H1 (cell line): Measurements from ENCODE around the gene PEAK3. TPM values are rescaled to one million over a fixed set of nuclear protein-coding genes. Genes with fewer than 3 reads are reported as not detected.

Experiments
- CTCF ChIA-PET: fragments of 300-600 bp; sonication (Branson Sonifier 250); formaldehyde crosslinking; loops from one replicate; lab custom pipeline; 2021; ENCODE audit not compliant: partially characterized antibody; lab: Charles Lee
- POLR2A ChIA-PET: fragments of 300-600 bp; sonication (Branson Sonifier 250); formaldehyde crosslinking; loops from one replicate; lab custom pipeline; 2021; ENCODE audit warnings: inconsistent platforms; ENCODE audit not compliant: partially characterized antibody; lab: Charles Lee
- DNase-seq, 2 experiments: peaks; one replicate each; pipeline versions ENCODE4 v3.0.0 to v3.0.0-alpha.2; 2010 to 2022; ENCODE audit warnings: low spot score in 2 of 2, low read depth in 1 of 2, mixed read lengths in 1 of 2
- FAIRE-seq: peaks from 2 replicates; lab custom pipeline; 2011; peaks lifted over from hg19 to GRCh38; lab: Jason Lieb, UNC
- H2AFZ ChIP-seq: 2 replicates; pipeline ENCODE4 v1.8.1; 2012; ENCODE audit warnings: low read length, inconsistent platforms
- H2AK5ac ChIP-seq: 2 replicates; pipeline ENCODE4 v1.6.1; 2013; ENCODE audit warnings: low read depth, low read length
- H2BK120ac ChIP-seq: replicated peaks from 2 replicates; pipeline ENCODE3; 2013; ENCODE audit warnings: low read depth, low read length, inconsistent platforms
- H2BK12ac ChIP-seq: 2 replicates; pipeline ENCODE4 v1.6.1; 2013; ENCODE audit warnings: low read depth, low read length
- H2BK15ac ChIP-seq: 2 replicates; pipeline ENCODE4 v1.6.1; 2013; ENCODE audit warnings: low read length
- H2BK20ac ChIP-seq: 2 replicates; pipeline ENCODE4 v1.6.1; 2013; ENCODE audit warnings: low read length
- H2BK5ac ChIP-seq: 2 replicates; pipeline ENCODE4 v1.6.1; 2013; ENCODE audit warnings: low read depth, low read length
- H3K14ac ChIP-seq: 2 replicates; pipeline ENCODE4 v1.6.1; 2013; ENCODE audit warnings: inconsistent platforms; ENCODE audit not compliant: insufficient read length
- H3K18ac ChIP-seq: 2 replicates; pipeline ENCODE4 v1.6.1; 2013; ENCODE audit warnings: low read length; ENCODE audit errors: extremely low read depth
- H3K23ac ChIP-seq: 2 replicates; pipeline ENCODE4 v1.6.1; 2013; ENCODE audit warnings: inconsistent platforms; ENCODE audit not compliant: insufficient read length
- H3K23me2 ChIP-seq: 2 replicates; pipeline ENCODE4 v1.6.1; 2013; ENCODE audit warnings: low read depth, low read length
- H3K27ac ChIP-seq: 2 replicates; pipeline ENCODE4 v1.6.1; 2011; ENCODE audit warnings: low read depth, low read length, inconsistent platforms
- H3K27me3 ChIP-seq, 4 experiments: replicated peaks in 1 of 4; 1 replicate in 1 of 4; 2 replicates in 3 of 4; pipeline versions ENCODE4 v1.6.1 to v1.8.1; 2011 to 2013; ENCODE audit warnings: low read length in 3 of 4, mild to moderate bottlenecking in 3 of 4, inconsistent platforms in 2 of 4, mixed read lengths in 2 of 4, moderate library complexity in 1 of 4; ENCODE audit not compliant: control insufficient read depth in 3 of 4, insufficient read depth in 3 of 4; ENCODE audit errors: extremely low read depth in 1 of 4
- H3K36me3 ChIP-seq, 4 experiments: 2 replicates each; pipeline versions ENCODE4 v1.6.1 to v1.8.1; 2011 to 2013; ENCODE audit warnings: mild to moderate bottlenecking in 4 of 4, low read length in 3 of 4, moderate library complexity in 2 of 4, control low read depth in 1 of 4, inconsistent platforms in 1 of 4; ENCODE audit not compliant: insufficient read depth in 4 of 4, control insufficient read depth in 2 of 4
- H3K4ac ChIP-seq: replicated peaks from 2 replicates; pipeline ENCODE3; 2013; ENCODE audit warnings: low read length, low read depth, mixed read lengths, inconsistent platforms; ENCODE audit not compliant: insufficient read length
- H3K4me1 ChIP-seq, 4 experiments: replicated peaks in 1 of 4; 1 replicate in 1 of 4; 2 replicates in 3 of 4; pipeline versions ENCODE4 v1.6.1 to v1.8.1; 2011 to 2013; ENCODE audit warnings: low read length in 3 of 4, inconsistent platforms in 2 of 4, mixed read lengths in 1 of 4; ENCODE audit not compliant: insufficient read depth in 4 of 4, control insufficient read depth in 3 of 4
- H3K4me2 ChIP-seq, 2 experiments: 2 replicates each; pipeline versions ENCODE4 v1.6.1 to v1.8.1; 2011 to 2013; ENCODE audit warnings: low read depth in 2 of 2, low read length in 2 of 2, control low read depth in 1 of 2, inconsistent platforms in 1 of 2, mild to moderate bottlenecking in 1 of 2; ENCODE audit not compliant: insufficient read depth in 1 of 2
- H3K4me3 ChIP-seq, 4 experiments: fragments of 200-600, 300-600 bp in 1 of 4; sonication (generic), shearing (Covaris generic), sonication (Bioruptor Twin) in 1 of 4; 2 replicates each; pipeline versions ENCODE4 v1.5.1 to v1.8.1; 2011 to 2016; ENCODE audit warnings: low read length in 4 of 4, low read depth in 3 of 4, control low read depth in 2 of 4, inconsistent platforms in 2 of 4, mild to moderate bottlenecking in 2 of 4, mixed read lengths in 1 of 4, moderate library complexity in 1 of 4; ENCODE audit not compliant: insufficient read depth in 2 of 4; ENCODE audit errors: extremely low read depth in 1 of 4
- H3K56ac ChIP-seq: replicated peaks from 2 replicates; pipeline ENCODE3; 2013; ENCODE audit warnings: low read depth, mild to moderate bottlenecking, mixed read lengths, low read length, inconsistent platforms; ENCODE audit not compliant: insufficient read length
- H3K79me1 ChIP-seq: 2 replicates; pipeline ENCODE4 v1.6.1; 2013; ENCODE audit warnings: low read depth, low read length, control low read depth
- H3K79me2 ChIP-seq, 2 experiments: 2 replicates each; pipeline versions ENCODE4 v1.6.1 to v1.8.1; 2012 to 2013; ENCODE audit warnings: low read length in 2 of 2, mild to moderate bottlenecking in 2 of 2, inconsistent platforms in 1 of 2; ENCODE audit not compliant: insufficient read depth in 2 of 2, control insufficient read depth in 1 of 2
- H3K9ac ChIP-seq, 4 experiments: replicated peaks in 1 of 4; 1 replicate in 1 of 4; 2 replicates in 3 of 4; pipeline versions ENCODE4 v1.6.1 to v1.8.1; 2011 to 2013; ENCODE audit warnings: low read depth in 3 of 4, low read length in 3 of 4, control low read depth in 2 of 4, mild to moderate bottlenecking in 2 of 4, moderate library complexity in 2 of 4, inconsistent platforms in 1 of 4; ENCODE audit errors: extremely low read depth in 1 of 4
- H3K9me3 ChIP-seq, 2 experiments: 2 replicates each; pipeline versions ENCODE4 v1.6.1 to v1.8.1; 2012 to 2013; ENCODE audit warnings: mild to moderate bottlenecking in 2 of 2, moderate library complexity in 2 of 2, control low read depth in 1 of 2, inconsistent platforms in 1 of 2, low read depth in 1 of 2, low read length in 1 of 2, mixed read lengths in 1 of 2; ENCODE audit not compliant: insufficient read depth in 2 of 2
- H4K20me1 ChIP-seq, 2 experiments: replicated peaks in 1 of 2; 2 replicates each; pipeline versions ENCODE3 to v1.8.1; 2011 to 2013; ENCODE audit warnings: inconsistent platforms in 2 of 2, low read length in 2 of 2, mild to moderate bottlenecking in 1 of 2; ENCODE audit not compliant: insufficient read depth in 2 of 2, control insufficient read depth in 1 of 2
- H4K5ac ChIP-seq: 2 replicates; pipeline ENCODE4 v1.6.1; 2013; ENCODE audit warnings: low read length, low read depth, mixed read lengths, inconsistent platforms; ENCODE audit not compliant: insufficient read length
- H4K8ac ChIP-seq: 2 replicates; pipeline ENCODE4 v1.8.0; 2013; ENCODE audit warnings: mild to moderate bottlenecking, moderate library complexity, low read length, inconsistent platforms; ENCODE audit not compliant: insufficient read depth; ENCODE audit errors: extremely low read depth
- H4K91ac ChIP-seq: replicated peaks from 2 replicates; pipeline ENCODE3; 2013; ENCODE audit warnings: low read length, mixed read lengths, inconsistent platforms; ENCODE audit not compliant: insufficient read length
- BRCA1 ChIP-seq: IDR thresholded peaks from 2 replicates; pipeline ENCODE4 v1.6.1; 2012; ENCODE audit warnings: low read depth, low read length, improper control_type of control experiment
- E2F6 ChIP-seq: IDR thresholded peaks from 2 replicates; pipeline ENCODE4 v1.6.1; 2012; ENCODE audit warnings: inconsistent platforms
- EP300 ChIP-seq, 2 experiments: IDR thresholded peaks; 1 replicate in 1 of 2; 2 replicates in 1 of 2; pipeline ENCODE4 v1.6.1; 2011 to 2012; ENCODE audit warnings: low read depth in 2 of 2, low read length in 2 of 2, mild to moderate bottlenecking in 2 of 2, borderline replicate concordance in 1 of 2, inconsistent platforms in 1 of 2, moderate library complexity in 1 of 2
- FOSL1 ChIP-seq: IDR thresholded peaks from 2 replicates; pipeline ENCODE4 v1.6.1; 2011; ENCODE audit warnings: mild to moderate bottlenecking, low read depth, low read length, moderate library complexity; ENCODE audit not compliant: insufficient read depth
- HDAC6 ChIP-seq: IDR thresholded peaks from one replicate; pipeline ENCODE4 v1.7.1; 2012; ENCODE audit warnings: low read depth, mild to moderate bottlenecking, inconsistent platforms, low read length, moderate library complexity
- KDM1A ChIP-seq: fragments of 200-600, 300-600 bp; sonication (generic); IDR thresholded peaks from 2 replicates; pipeline ENCODE4 v1.7.1; 2016; ENCODE audit warnings: mild to moderate bottlenecking, low read length, borderline replicate concordance
- MAX ChIP-seq: IDR thresholded peaks from 2 replicates; pipeline ENCODE4 v1.6.1; 2012; ENCODE audit warnings: inconsistent platforms
- NRF1 ChIP-seq: IDR thresholded peaks from 2 replicates; pipeline ENCODE4 v1.6.1; 2011; ENCODE audit warnings: mild to moderate bottlenecking, low read depth, low read length, improper control_type of control experiment
- PHF8 ChIP-seq: fragments of 200-600 bp; sonication (generic); conservative IDR thresholded peaks from 2 replicates; pipeline ENCODE4 v1.7.1; 2012; ENCODE audit warnings: low read depth, mild to moderate bottlenecking, inconsistent platforms, low read length, moderate library complexity
- USF2 ChIP-seq: IDR thresholded peaks from 2 replicates; pipeline ENCODE4 v1.6.1; 2011; ENCODE audit warnings: low read length, improper control_type of control experiment
- WGBS, 2 experiments: shearing (Covaris generic) in 1 of 2; methylation state at CpG; one replicate each; pipeline versions ENCODE4 v1.1.6 to v1.1.7; 2013 to 2015; ENCODE audit warnings: low lambda C conversion rate in 2 of 2, mixed read lengths in 2 of 2, inconsistent platforms in 1 of 2, low coverage in 1 of 2, missing lambda C conversion rate in 1 of 2; ENCODE audit not compliant: insufficient replicate concordance in 2 of 2, insufficient coverage in 1 of 2, insufficient read length in 1 of 2; ENCODE audit errors: extremely low coverage in 1 of 2, missing lambda C conversion rate in 1 of 2; 5-methylcytosine and 5-hydroxymethylcytosine counted together
- polyA plus RNA-seq, 7 experiments: library from polyadenylated mRNA; depleted of rRNA in 3 of 7; stranded (reverse) in 5 of 7; unstranded in 2 of 7; fragments of >200 nt in 5 of 7; fragments of 200-250 nt in 2 of 7; gene quantifications; 1 replicate in 5 of 7; 2 replicates in 1 of 7; 4 replicates in 1 of 7; pipeline versions ENCODE4 v1.2.1 to v1.2.3, GENCODE V29; 2011 to 2013; ENCODE audit warnings: missing spikeins in 2 of 7, mixed read lengths in 2 of 7
- total RNA-seq: library from RNA; stranded (reverse); fragmentation: NEBNext Ultra II Directional; extraction: Animal tissue kit (Norgen Biotek cat#: 25700); gene quantifications from 2 replicates; pipeline ENCODE4 v1.2.1, GENCODE V29; 2021

PEAK3 gene
- total and polyA plus RNA-seq, 2 of the 8 experiments (the other 6 are each of a cell fraction or from before 2014, with no cell fraction given): not detected

GRCh38 chr19:2308114-2308556, 26.2 kb upstream of the PEAK3 start, which contains the start of gene LINGO3:
LINGO3 (minus strand) TSS chr19:2308154; CDS start chr19:2291776, 16,378 bp downstream.
- Histone ChIP-seq H3K56ac (no peak within 1 kb of the TSS), H4K5ac (no peak within 1 kb of the TSS), H2AFZ (peak within 1 kb of the TSS; percentile 85; the same call in 1 of the 2 replicates), H3K4me3 (peak within 1 kb of the TSS in 3 of 4 experiments; percentile 19 to 60 (median 48); a peak in 7 of 8 replicates), H2BK20ac (no peak within 1 kb of the TSS), H3K4me1 (peaks cover 0 to 12% (median 1%) of the 10 kb centered on the region in 4 experiments; a peak in 4 of 7 replicates), H3K9me3 (no peaks in the 10 kb centered on the region), H3K36me3 (no peaks in the 10 kb centered on the region), H3K23me2 (peaks cover 2% of the 10 kb centered on the region; the same call in 1 of the 2 replicates), H3K14ac (no peak within 1 kb of the TSS), H2BK120ac (no peak within 1 kb of the TSS), H3K4ac (no peak within 1 kb of the TSS), H3K4me2 (peak within 1 kb of the TSS; percentile 33 to 76), H2BK12ac (peak within 1 kb of the TSS; percentile 80; the same call in 1 of the 2 replicates), H2BK5ac (no peak within 1 kb of the TSS), H3K27ac (no peak within 1 kb of the TSS), H3K27me3 (peaks cover 7 to 35% (median 28%) of the 10 kb centered on the region in 4 experiments), H4K91ac (peak within 1 kb of the TSS; percentile 93), H4K20me1 (peaks cover 0 to 3% of the 10 kb centered on the region in 2 experiments), H3K79me2 (no peaks in the 10 kb centered on the region), H4K8ac (peak within 1 kb of the TSS; percentile 11), H2AK5ac (no peak within 1 kb of the TSS), H3K79me1 (no peaks in the 10 kb centered on the region), H3K23ac (no peak within 1 kb of the TSS), H2BK15ac (no peak within 1 kb of the TSS), H3K18ac (no peak within 1 kb of the TSS; the same call in 1 of the 2 replicates), H3K9ac (peak within 1 kb of the TSS in 1 of 4 experiments; percentile 64; a peak in 1 of 7 replicates)
- POLR2A ChIA-PET: interaction anchor here (1.0 to 4.4 kb wide), 4 partner anchors 12 to 55 kb away, joined by 3 to 16 read pairs (median 4); no protein-coding TSS in a partner anchor
- 29% methylated on average over 7 of the region's 63 CpGs; no CpG with 5 or more reads in 1 of the 2 experiments for WGBS, 2 experiments
- no peak for DNase-seq
- CTCF ChIA-PET: interaction anchor here (0.6 to 1.4 kb wide), 3 partner anchors 17 to 49 kb away, joined by 3 read pairs; no protein-coding TSS in a partner anchor
- no peak for FAIRE-seq
- no peak for TF ChIP-seq BRCA1
- no peak for TF ChIP-seq KDM1A
- TF ChIP-seq NRF1: no peak
- TF ChIP-seq PHF8: 0 out of 2 replicates have a peak, but pooled peaks have one; percentile 28
- TF ChIP-seq EP300 (IDR thresholded peaks at IDR 0.05; ENCODE audit: borderline replicate concordance in 1 of 2, low read depth in 2 of 2, low read length in 2 of 2): no peak
- peak; percentile 93 for TF ChIP-seq MAX
- peak; percentile 89 for TF ChIP-seq E2F6
- TF ChIP-seq HDAC6: no peak
- TF ChIP-seq FOSL1: no peak
- 0 out of 2 replicates have a peak, but pooled peaks have one; percentile 37 for TF ChIP-seq USF2
